Measurements from ENCODE around the gene SRPX. TPM values are rescaled to one million over a fixed set of nuclear protein-coding genes. Genes with fewer than 3 reads are reported as not detected.

Gene SRPX
- total and polyA plus RNA-seq, 2 of the 4 experiments (the other 2 are of a cell fraction) = 35.5 to 81.5 TPM

DNA sequence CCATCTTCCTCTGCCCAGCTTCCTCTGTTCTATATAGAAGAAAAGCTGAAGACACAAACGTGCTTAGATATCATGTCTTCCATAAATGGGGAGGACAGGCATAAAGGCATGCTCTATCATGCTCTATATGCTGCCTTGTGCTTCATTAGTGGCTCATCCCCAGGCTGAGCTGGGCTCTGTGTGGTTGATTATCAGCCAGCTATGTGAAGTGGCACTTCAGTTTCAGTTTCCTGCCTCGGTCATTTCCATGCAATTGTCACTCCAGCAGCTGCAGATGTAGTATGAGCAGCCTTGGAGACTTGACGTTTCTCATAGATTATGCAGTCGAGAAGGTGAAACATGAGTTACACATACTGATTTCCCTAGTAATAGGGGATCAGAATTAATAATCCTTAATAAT, 108.1 kb downstream of the SRPX start:
- dilution Hi-C loops (cut with HindIII; ENCODE audit: low sequenced_read_pairs, unreplicated experiment) = no loop called here
- H2BK20ac ChIP-seq (ENCODE audit: low read depth, low read length) = no peak overlapping the region
- WGBS, 2 experiments (ENCODE audit: extremely low coverage in 2 of 2, insufficient read length in 1 of 2) = no CpG with 5 or more reads among the region's 4 CpGs

More for the DNA sequence above, 108.1 kb downstream of the SRPX start:
- Histone ChIP-seq H4K5ac (ENCODE audit: low read depth, low read length) (no peak overlapping the region), H3K4me2 (ENCODE audit: low read depth, low read length) (no peak overlapping the region), H3K27me3 (ENCODE audit: control insufficient read depth, insufficient read depth, low read length) (no peaks in the 10 kb centered on the region; the same call in 1 of the 2 replicates), H3K9ac (ENCODE audit: low read depth, low read length) (no peak overlapping the region), H3K79me1 (ENCODE audit: low read depth in 1 of 2, low read length in 2 of 2) (no peaks in the 10 kb centered on the region), H3K36me3 (ENCODE audit: control insufficient read depth, insufficient read depth, low read length) (no peaks in the 10 kb centered on the region), H4K20me1 (ENCODE audit: insufficient read depth, low read length) (no peaks in the 10 kb centered on the region), H2BK5ac (ENCODE audit: low read depth, low read length, poor library complexity, severe bottlenecking) (no peak overlapping the region), H2AK9ac (replicated peaks; ENCODE audit: low read depth, low read length, poor library complexity) (no peak overlapping the region), H3K4me3 (ENCODE audit: insufficient read depth, low read depth, low read length) (no peak overlapping the region), H3K9me1 (ENCODE audit: insufficient read depth, low read length) (no peaks in the 10 kb centered on the region), H3K14ac (replicated peaks; ENCODE audit: low read depth, low read length) (no peak overlapping the region), H3K27ac (ENCODE audit: insufficient read depth, low read length) (no peak overlapping the region), H3K4me1 (ENCODE audit: control insufficient read depth, insufficient read depth, low read length) (no peaks in the 10 kb centered on the region), H3K9me3 (ENCODE audit: control insufficient read depth, insufficient read depth, low read length) (no peaks in the 10 kb centered on the region), H3K4ac (ENCODE audit: low read depth, low read length) (no peak overlapping the region), H2AK5ac (ENCODE audit: low read depth, low read length) (no peak overlapping the region), H2BK15ac (ENCODE audit: low read depth, low read length) (no peak overlapping the region), H2AFZ (replicated peaks; ENCODE audit: low read length, poor library complexity) (no peak overlapping the region), H4K8ac (ENCODE audit: low read depth in 2 of 2, low read length in 2 of 2) (no peak overlapping the region), H3K56ac (ENCODE audit: extremely low read depth, insufficient read depth, low read length) (no peak overlapping the region), H2BK120ac (ENCODE audit: low read depth, low read length) (no peak overlapping the region), H4K91ac (ENCODE audit: insufficient read depth, low read depth, low read length) (no peak overlapping the region), H3K18ac (ENCODE audit: low read depth, low read length) (no peak overlapping the region), H3K23ac (ENCODE audit: low read depth, low read length) (no peak overlapping the region)
- intact Hi-C loops (cut with micrococcal nuclease) (no loop called here), in situ Hi-C loops (cut with MboI; ENCODE audit: low sequenced_read_pairs) (no loop called here)
- ChIA-PET POLR2A (ENCODE audit: unreplicated experiment) (no interaction called here), CTCF (no interaction called here)
- no TSS peak for BruUV-seq (replicated peaks)
- ATAC-seq (ENCODE audit: low read depth) = no peak
- no peak for TF ChIP-seq CEBPB (IDR thresholded peaks at IDR 0.05; ENCODE audit: low read depth, low read length)
- DNase-seq = no peak

All from IMR-90 (cell line).